T47D (cell line): ENCODE measurements around the gene HS3ST4.
A peak's percentile ranks its signal among the peaks of the same experiment; 100 is the strongest.

ENCODE experiments used
- DNase-seq, 2 experiments: peaks; one replicate each; pipeline versions ENCODE4 v3.0.0 to v3.0.0-alpha.2; 2011 to 2012; ENCODE audit warnings: low read depth in 1 of 2, low spot score in 1 of 2
- JUND ChIP-seq: IDR thresholded peaks from 2 replicates; pipeline ENCODE4 v1.6.1; 2012; ENCODE audit warnings: low read depth
- in situ Hi-C: cut with HindIII; loops from 2 replicates; pipeline ENCODE4 v1.10.0; 2016; ENCODE audit warnings: low sequenced_read_pairs, low pct_unique_long_range_greater_than_20kb

HS3ST4 gene

GRCh38 chr16:25707982-25708583, 16.3 kb downstream of the HS3ST4 start:
- peak in 1 of 2 experiments; percentile 12 for DNase-seq
- TF ChIP-seq JUND, result no peak
- in situ Hi-C loops, result no loop called here

GRCh38 chr16:25709213-25709612, 17.5 kb downstream of the HS3ST4 start:
- TF ChIP-seq JUND, result no peak
- in situ Hi-C loops, result no loop called here
- no peak for DNase-seq

GRCh38 chr16:25713785-25714570, 22.2 kb downstream of the HS3ST4 start:
- in situ Hi-C loops, result no loop called here
- DNase-seq, result no peak
- TF ChIP-seq JUND, result no peak

- no peak for DNase-seq
- in situ Hi-C loops, result no loop called here
- TF ChIP-seq JUND, result no peak
Measured at GRCh38 chr16:25716186-25716585, 24.4 kb downstream of the HS3ST4 start.

- no peak for TF ChIP-seq JUND
- no peak for DNase-seq
- in situ Hi-C loops, result no loop called here
Measured at GRCh38 chr16:25721439-25721838, 29.7 kb downstream of the HS3ST4 start.

- in situ Hi-C loops, result no loop called here
- no peak for DNase-seq
- TF ChIP-seq JUND, result no peak
Measured at GRCh38 chr16:25726430-25727098, 34.8 kb downstream of the HS3ST4 start.

GRCh38 chr16:25729188-25729915, 37.6 kb downstream of the HS3ST4 start:
- TF ChIP-seq JUND, result no peak
- in situ Hi-C loops, result no loop called here
- DNase-seq, result no peak

GRCh38 chr16:25730396-25730795, 38.6 kb downstream of the HS3ST4 start:
- in situ Hi-C loops, result no loop called here
- DNase-seq, result no peak
- TF ChIP-seq JUND, result no peak

- in situ Hi-C loops, result no loop called here
- TF ChIP-seq JUND, result no peak
- no peak for DNase-seq
Measured at GRCh38 chr16:25734430-25735385, 42.9 kb downstream of the HS3ST4 start.

- DNase-seq, result no peak
- in situ Hi-C loops, result no loop called here
- TF ChIP-seq JUND, result no peak
Measured at GRCh38 chr16:25735645-25736044, 43.9 kb downstream of the HS3ST4 start.

- peak; percentile 16 to 37 for DNase-seq
- in situ Hi-C loops, result no loop called here
- no peak for TF ChIP-seq JUND
Measured at GRCh38 chr16:25747160-25747758, 55.5 kb downstream of the HS3ST4 start.
